Measurements from ENCODE around the gene RPUSD1. TPM values are rescaled to one million over a fixed set of nuclear protein-coding genes. Genes with fewer than 3 reads are reported as not detected.

Gene RPUSD1
- polyA plus RNA-seq, 4 donors: 17.6 to 26.2 (median 21.6) TPM

GRCh38 chr16:804193-805048 lies 16.2 kb upstream of the RPUSD1 start:
- Histone ChIP-seq H3K27ac (ENCODE audit: low read depth in 1 of 3, low read length in 2 of 3) (no peak overlapping the region), H3K4me3 (ENCODE audit: low read depth in 1 of 3, low read length in 3 of 3) (no peak overlapping the region), H3K27me3 (ENCODE audit: control insufficient read depth in 3 of 3, insufficient read depth in 3 of 3, low read length in 3 of 3) (peaks cover 5 to 56% (median 19%) of the 10 kb centered on the region in 3 donors), H3K36me3 (ENCODE audit: control insufficient read depth in 3 of 3, insufficient read depth in 2 of 3, low read depth in 1 of 3, low read length in 3 of 3) (peaks cover 0 to 3% (median 0%) of the 10 kb centered on the region in 3 donors), H3K9me3 (ENCODE audit: control insufficient read depth in 2 of 2, insufficient read depth in 1 of 2, low read depth in 1 of 2, low read length in 1 of 2) (peaks cover 0 to 10% of the 10 kb centered on the region in 2 donors), H3K4me1 (ENCODE audit: control insufficient read depth in 3 of 3, insufficient read depth in 2 of 3, low read depth in 1 of 3, low read length in 2 of 3) (peaks cover 0 to 4% (median 0%) of the 10 kb centered on the region in 3 donors)
- WGBS, 3 donors: 44 to 55% (median 54%) methylated on average over 33 of the region's 33 CpGs
- FAIRE-seq: no peak
- no peak for DNase-seq

GRCh38 chr16:803754-804080 lies 15.5 kb upstream of the RPUSD1 start:
- peaks cover 0 to 4% (median 0%) of the 10 kb centered on the region in 3 donors for H3K4me1 ChIP-seq (ENCODE audit: control insufficient read depth in 3 of 3, insufficient read depth in 2 of 3, low read depth in 1 of 3, low read length in 2 of 3)
- FAIRE-seq: no peak
- WGBS, 3 donors: 34 to 48% (median 35%) methylated on average over 8 of the region's 8 CpGs
- DNase-seq: no peak
- H3K4me3 ChIP-seq (ENCODE audit: low read depth in 1 of 3, low read length in 3 of 3): no peak overlapping the region
- peaks cover 0 to 4% of the 10 kb centered on the region in 2 donors for H3K9me3 ChIP-seq (ENCODE audit: control insufficient read depth in 2 of 2, insufficient read depth in 1 of 2, low read depth in 1 of 2, low read length in 1 of 2)
- H3K27ac ChIP-seq (ENCODE audit: low read depth in 1 of 3, low read length in 2 of 3): no peak overlapping the region
- peaks cover 0 to 3% (median 0%) of the 10 kb centered on the region in 3 donors for H3K36me3 ChIP-seq (ENCODE audit: control insufficient read depth in 3 of 3, insufficient read depth in 2 of 3, low read depth in 1 of 3, low read length in 3 of 3)
- H3K27me3 ChIP-seq (ENCODE audit: control insufficient read depth in 3 of 3, insufficient read depth in 3 of 3, low read length in 3 of 3): peaks cover 5 to 59% (median 25%) of the 10 kb centered on the region in 3 donors

GRCh38 chr16:802914-803753 lies 15.0 kb upstream of the RPUSD1 start:
- DNase-seq: no peak
- 71 to 74% (median 73%) methylated on average over 32 to 33 of the region's 33 CpGs for WGBS, 3 donors
- no peak overlapping the region for H3K27ac ChIP-seq (ENCODE audit: low read depth in 1 of 3, low read length in 2 of 3)
- no peak overlapping the region for H3K4me3 ChIP-seq (ENCODE audit: low read depth in 1 of 3, low read length in 3 of 3)
- FAIRE-seq: no peak
- no peaks in the 10 kb centered on the region for H3K9me3 ChIP-seq (ENCODE audit: control insufficient read depth in 2 of 2, insufficient read depth in 1 of 2, low read depth in 1 of 2, low read length in 1 of 2)
- H3K27me3 ChIP-seq (ENCODE audit: control insufficient read depth in 3 of 3, insufficient read depth in 3 of 3, low read length in 3 of 3): peaks cover 5 to 59% (median 27%) of the 10 kb centered on the region in 3 donors
- no peaks in the 10 kb centered on the region for H3K4me1 ChIP-seq (ENCODE audit: control insufficient read depth in 3 of 3, insufficient read depth in 2 of 3, low read depth in 1 of 3, low read length in 2 of 3)
- peaks cover 0 to 3% (median 0%) of the 10 kb centered on the region in 3 donors for H3K36me3 ChIP-seq (ENCODE audit: control insufficient read depth in 3 of 3, insufficient read depth in 2 of 3, low read depth in 1 of 3, low read length in 3 of 3)

- FAIRE-seq: no peak
- WGBS, 3 donors: 58 to 77% (median 64%) methylated on average over 7 of the region's 7 CpGs
These were observed 14.3 kb upstream of the RPUSD1 start for GRCh38 chr16:802461-802860.

GRCh38 chr16:801584-802363 lies 13.6 kb upstream of the RPUSD1 start:
- H3K36me3 ChIP-seq (ENCODE audit: control insufficient read depth in 3 of 3, insufficient read depth in 2 of 3, low read depth in 1 of 3, low read length in 3 of 3): peaks cover 0 to 13% (median 0%) of the 10 kb centered on the region in 3 donors
- no peak overlapping the region for H3K27ac ChIP-seq (ENCODE audit: low read depth in 1 of 3, low read length in 2 of 3)
- peaks cover 0 to 4% of the 10 kb centered on the region in 2 donors for H3K9me3 ChIP-seq (ENCODE audit: control insufficient read depth in 2 of 2, insufficient read depth in 1 of 2, low read depth in 1 of 2, low read length in 1 of 2)
- 23 to 51% (median 35%) methylated on average over 20 to 22 of the region's 22 CpGs for WGBS, 3 donors
- DNase-seq: no peak
- H3K4me1 ChIP-seq (ENCODE audit: control insufficient read depth in 3 of 3, insufficient read depth in 2 of 3, low read depth in 1 of 3, low read length in 2 of 3): no peaks in the 10 kb centered on the region
- peaks cover 5 to 59% (median 27%) of the 10 kb centered on the region in 3 donors for H3K27me3 ChIP-seq (ENCODE audit: control insufficient read depth in 3 of 3, insufficient read depth in 3 of 3, low read length in 3 of 3)
- FAIRE-seq: no peak
- H3K4me3 ChIP-seq (ENCODE audit: low read depth in 1 of 3, low read length in 3 of 3): no peak overlapping the region

More at GRCh38 chr16:802461-802860, 14.3 kb upstream of the RPUSD1 start:
- no peak overlapping the region for H3K27ac ChIP-seq (ENCODE audit: low read depth in 1 of 3, low read length in 2 of 3)
- no peak overlapping the region for H3K4me3 ChIP-seq (ENCODE audit: low read depth in 1 of 3, low read length in 3 of 3)
- no peaks in the 10 kb centered on the region for H3K4me1 ChIP-seq (ENCODE audit: control insufficient read depth in 3 of 3, insufficient read depth in 2 of 3, low read depth in 1 of 3, low read length in 2 of 3)
- H3K36me3 ChIP-seq (ENCODE audit: control insufficient read depth in 3 of 3, insufficient read depth in 2 of 3, low read depth in 1 of 3, low read length in 3 of 3): peaks cover 0 to 9% (median 0%) of the 10 kb centered on the region in 3 donors
- peaks cover 0 to 4% of the 10 kb centered on the region in 2 donors for H3K9me3 ChIP-seq (ENCODE audit: control insufficient read depth in 2 of 2, insufficient read depth in 1 of 2, low read depth in 1 of 2, low read length in 1 of 2)
- no peak for DNase-seq
- peaks cover 5 to 59% (median 27%) of the 10 kb centered on the region in 3 donors for H3K27me3 ChIP-seq (ENCODE audit: control insufficient read depth in 3 of 3, insufficient read depth in 3 of 3, low read length in 3 of 3)

GRCh38 chr16:800834-801511 lies 12.8 kb upstream of the RPUSD1 start:
- DNase-seq: no peak

GRCh38 chr16:799948-800833 lies 12.0 kb upstream of the RPUSD1 start, which contains the start of gene GNG13:
TSS of gene GNG13 (minus strand) at chr16:800734. CDS start at chr16:799077, 1,657 bp downstream.
- 6 to 8% (median 7%) methylated on average over 37 to 57 of the region's 57 CpGs for WGBS, 3 donors
- DNase-seq: no peak
- peaks cover 0 to 17% (median 0%) of the 10 kb centered on the region in 3 donors for H3K36me3 ChIP-seq (ENCODE audit: control insufficient read depth in 3 of 3, insufficient read depth in 2 of 3, low read depth in 1 of 3, low read length in 3 of 3)
- peaks cover 0 to 4% of the 10 kb centered on the region in 2 donors for H3K9me3 ChIP-seq (ENCODE audit: control insufficient read depth in 2 of 2, insufficient read depth in 1 of 2, low read depth in 1 of 2, low read length in 1 of 2)
- H3K4me1 ChIP-seq (ENCODE audit: control insufficient read depth in 3 of 3, insufficient read depth in 2 of 3, low read depth in 1 of 3, low read length in 2 of 3): no peaks in the 10 kb centered on the region
- H3K27ac ChIP-seq (ENCODE audit: low read depth in 1 of 3, low read length in 2 of 3): no peak within 1 kb of the TSS
- FAIRE-seq: no peak
- H3K27me3 ChIP-seq (ENCODE audit: control insufficient read depth in 3 of 3, insufficient read depth in 3 of 3, low read length in 3 of 3): peaks cover 5 to 56% (median 27%) of the 10 kb centered on the region in 3 donors
- H3K4me3 ChIP-seq (ENCODE audit: low read depth in 1 of 3, low read length in 3 of 3): no peak within 1 kb of the TSS

More at GRCh38 chr16:800834-801511, 12.8 kb upstream of the RPUSD1 start:
- H3K4me1 ChIP-seq (ENCODE audit: control insufficient read depth in 3 of 3, insufficient read depth in 2 of 3, low read depth in 1 of 3, low read length in 2 of 3): no peaks in the 10 kb centered on the region
- peaks cover 5 to 59% (median 27%) of the 10 kb centered on the region in 3 donors for H3K27me3 ChIP-seq (ENCODE audit: control insufficient read depth in 3 of 3, insufficient read depth in 3 of 3, low read length in 3 of 3)
- peaks cover 0 to 21% (median 0%) of the 10 kb centered on the region in 3 donors for H3K36me3 ChIP-seq (ENCODE audit: control insufficient read depth in 3 of 3, insufficient read depth in 2 of 3, low read depth in 1 of 3, low read length in 3 of 3)
- peaks cover 0 to 4% of the 10 kb centered on the region in 2 donors for H3K9me3 ChIP-seq (ENCODE audit: control insufficient read depth in 2 of 2, insufficient read depth in 1 of 2, low read depth in 1 of 2, low read length in 1 of 2)
- 6 to 15% (median 12%) methylated on average over 16 to 17 of the region's 17 CpGs for WGBS, 3 donors
- H3K4me3 ChIP-seq (ENCODE audit: low read depth in 1 of 3, low read length in 3 of 3): no peak overlapping the region
- H3K27ac ChIP-seq (ENCODE audit: low read depth in 1 of 3, low read length in 2 of 3): no peak overlapping the region
- FAIRE-seq: no peak

Data from small intestine (tissue), 7 donors.